Activated CD4-positive, alpha-beta memory T cell treated with anti-CD3 and anti-CD28 coated beads, Interleukin-2, amount 10 ng/mL, durations not matched to agents 7 days and 5 days (primary cell): ENCODE data around the gene ZBTB44. TPM values are rescaled to one million over a fixed set of nuclear protein-coding genes. Genes with fewer than 3 reads are reported as not detected.

Source experiments
- CTCF ChIA-PET: fragments of 350-600 bp; sonication (Branson Sonifier 250); formaldehyde crosslinking; loops from one replicate; lab custom pipeline; 2021; ENCODE audit warnings: antibody characterized with exemption, inconsistent platforms; lab: Charles Lee
- POLR2A ChIA-PET: fragments of 350-600 bp; sonication (Branson Sonifier 250); formaldehyde crosslinking; loops from one replicate; lab custom pipeline; 2021; ENCODE audit warnings: antibody characterized with exemption; lab: Charles Lee
- DNase-seq: peaks from one replicate; pipeline ENCODE4 v3.0.0-alpha.2; 2020
- H3K27ac Mint-ChIP-seq: one replicate; pipeline ENCODE4 v1.8.0; 2021; ENCODE audit warnings: mild to moderate bottlenecking, mixed read lengths
- H3K27me3 Mint-ChIP-seq: one replicate; pipeline ENCODE4 v1.8.0; 2021; ENCODE audit warnings: mixed read lengths
- H3K36me3 Mint-ChIP-seq: one replicate; pipeline ENCODE4 v1.8.0; 2021; ENCODE audit warnings: low read depth, mixed read lengths
- H3K4me1 Mint-ChIP-seq: one replicate; pipeline ENCODE4 v1.8.0; 2021; ENCODE audit warnings: mixed read lengths
- H3K4me3 Mint-ChIP-seq: one replicate; pipeline ENCODE4 v1.8.0; 2021; ENCODE audit warnings: mild to moderate bottlenecking, mixed read lengths
- H3K9me3 Mint-ChIP-seq: one replicate; pipeline ENCODE4 v1.8.0; 2021; ENCODE audit warnings: mixed read lengths
- total RNA-seq, 2 experiments: library from RNA; stranded (reverse); gene quantifications; one replicate each; pipeline ENCODE4 v1.2.3, GENCODE V29; 2021

The ZBTB44 gene
- total RNA-seq, 2 experiments from 2014 or later, result 51.2 to 51.7 TPM

DNA sequence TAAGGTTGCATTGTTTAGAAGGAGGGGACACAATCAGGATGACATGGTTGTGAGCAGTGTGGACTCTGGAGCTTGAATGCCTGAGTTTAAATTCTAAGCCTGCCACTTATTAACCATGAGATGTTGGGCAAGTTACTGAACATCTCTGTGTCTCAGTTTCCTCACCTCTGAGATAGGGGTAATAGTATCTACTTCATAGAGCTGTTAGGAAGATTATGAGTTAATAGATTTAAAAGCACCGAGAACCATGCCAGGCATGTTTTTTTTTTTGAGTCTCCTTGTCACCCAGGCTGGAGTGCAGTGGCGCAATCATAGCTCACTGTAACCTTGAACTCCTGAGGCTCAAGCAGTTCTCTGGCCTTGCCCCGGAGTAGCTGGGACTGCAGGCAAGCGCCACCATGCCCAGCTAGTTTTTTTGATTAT is 121.9 kb downstream of the ZBTB44 start:
- Mint-ChIP-seq H3K36me3 (no peaks in the 10 kb centered on the region), H3K27me3 (no peaks in the 10 kb centered on the region), H3K4me1 (no peaks in the 10 kb centered on the region), H3K27ac (no peak overlapping the region), H3K9me3 (no peaks in the 10 kb centered on the region), H3K4me3 (no peak overlapping the region)
- DNase-seq, result no peak
- POLR2A ChIA-PET, result no interaction called here
- CTCF ChIA-PET, result no interaction called here

DNA sequence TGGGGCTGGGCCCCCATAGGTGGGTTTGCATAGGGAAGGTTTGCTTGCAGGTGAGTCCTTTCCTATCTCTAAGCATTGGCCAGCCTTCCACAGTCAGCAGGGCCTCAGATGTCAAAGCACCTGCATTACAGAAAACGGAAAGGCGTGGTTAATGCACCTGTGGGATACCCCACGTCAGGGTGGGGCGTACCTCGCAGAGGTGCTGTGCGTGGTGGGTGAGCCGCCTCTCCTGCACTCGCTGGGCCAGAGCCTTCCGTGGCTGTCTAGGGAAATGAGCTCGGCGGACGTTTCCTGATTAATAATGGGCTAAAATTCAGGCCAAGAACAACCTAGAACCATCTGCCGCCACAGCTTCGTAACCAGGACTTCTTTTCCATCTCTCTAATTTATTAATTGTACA is 122.8 kb downstream of the ZBTB44 start:
- Mint-ChIP-seq H3K27ac (no peak overlapping the region), H3K4me1 (no peaks in the 10 kb centered on the region), H3K36me3 (no peaks in the 10 kb centered on the region), H3K9me3 (no peaks in the 10 kb centered on the region), H3K27me3 (no peaks in the 10 kb centered on the region), H3K4me3 (no peak overlapping the region)
- POLR2A ChIA-PET, result no interaction called here
- CTCF ChIA-PET, result no interaction called here
- DNase-seq, result no peak

DNA sequence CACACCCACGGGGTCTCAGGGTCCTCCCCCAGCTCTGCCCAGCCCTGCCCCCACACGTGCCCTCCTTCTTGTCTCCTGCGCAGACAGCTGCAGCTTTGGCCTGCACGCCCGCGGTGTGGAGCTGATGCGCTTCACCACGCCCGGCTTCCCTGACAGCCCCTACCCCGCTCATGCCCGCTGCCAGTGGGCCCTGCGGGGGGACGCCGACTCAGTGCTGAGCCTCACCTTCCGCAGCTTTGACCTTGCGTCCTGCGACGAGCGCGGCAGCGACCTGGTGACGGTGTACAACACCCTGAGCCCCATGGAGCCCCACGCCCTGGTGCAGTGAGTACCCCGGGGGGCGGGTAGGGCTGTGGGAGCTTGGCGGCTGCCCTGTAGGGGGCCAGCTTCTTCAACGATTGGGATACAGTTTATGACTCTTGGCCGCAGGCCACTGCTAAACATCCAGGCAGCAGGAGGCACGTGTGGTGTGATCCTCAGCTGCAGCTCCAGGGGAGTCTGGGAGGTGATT is 124.3 kb downstream of the ZBTB44 start:
- Mint-ChIP-seq H3K9me3 (no peaks in the 10 kb centered on the region), H3K36me3 (no peaks in the 10 kb centered on the region), H3K4me3 (no peak overlapping the region), H3K27ac (no peak overlapping the region), H3K4me1 (no peaks in the 10 kb centered on the region), H3K27me3 (peaks cover 1% of the 10 kb centered on the region)
- DNase-seq, result no peak
- CTCF ChIA-PET, result no interaction called here
- POLR2A ChIA-PET, result no interaction called here

DNA sequence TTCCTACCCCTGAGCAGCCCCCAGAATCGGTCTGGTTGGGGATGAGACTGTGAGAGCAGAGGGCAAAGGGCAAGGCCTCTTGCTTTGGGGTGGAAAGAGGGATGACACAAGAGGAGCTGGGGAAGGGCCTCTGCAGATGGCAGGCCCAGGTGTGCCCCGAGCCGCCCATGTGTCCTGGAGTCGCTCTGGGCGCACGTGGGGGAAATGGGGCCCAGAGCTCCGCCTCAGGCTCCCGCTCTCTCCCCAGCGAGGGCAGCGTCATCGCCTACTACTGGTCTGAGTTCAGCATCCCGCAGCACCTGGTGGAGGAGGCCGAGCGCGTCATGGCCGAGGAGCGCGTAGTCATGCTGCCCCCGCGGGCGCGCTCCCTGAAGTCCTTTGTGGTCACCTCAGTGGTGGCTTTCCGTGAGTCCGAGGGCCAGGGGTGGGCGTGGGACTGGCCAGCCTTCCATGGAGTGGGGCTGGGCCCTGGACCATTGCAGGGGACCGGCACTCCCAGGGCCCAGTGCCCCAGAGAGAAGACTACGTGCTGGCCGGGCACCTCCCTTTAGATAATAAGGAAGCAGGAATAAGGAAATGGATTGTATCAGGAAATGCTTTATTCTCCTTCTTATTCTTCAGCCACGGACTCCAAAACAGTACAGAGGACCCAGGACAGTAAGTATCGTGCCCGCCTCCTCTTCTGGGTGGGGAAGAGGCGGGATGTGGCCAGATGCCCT is 125.1 kb downstream of the ZBTB44 start:
- Mint-ChIP-seq H3K4me3 (no peak overlapping the region), H3K27ac (no peak overlapping the region), H3K9me3 (no peaks in the 10 kb centered on the region), H3K36me3 (no peaks in the 10 kb centered on the region), H3K27me3 (peaks cover 7% of the 10 kb centered on the region), H3K4me1 (no peaks in the 10 kb centered on the region)
- CTCF ChIA-PET, result no interaction called here
- POLR2A ChIA-PET, result no interaction called here
- no peak for DNase-seq

DNA sequence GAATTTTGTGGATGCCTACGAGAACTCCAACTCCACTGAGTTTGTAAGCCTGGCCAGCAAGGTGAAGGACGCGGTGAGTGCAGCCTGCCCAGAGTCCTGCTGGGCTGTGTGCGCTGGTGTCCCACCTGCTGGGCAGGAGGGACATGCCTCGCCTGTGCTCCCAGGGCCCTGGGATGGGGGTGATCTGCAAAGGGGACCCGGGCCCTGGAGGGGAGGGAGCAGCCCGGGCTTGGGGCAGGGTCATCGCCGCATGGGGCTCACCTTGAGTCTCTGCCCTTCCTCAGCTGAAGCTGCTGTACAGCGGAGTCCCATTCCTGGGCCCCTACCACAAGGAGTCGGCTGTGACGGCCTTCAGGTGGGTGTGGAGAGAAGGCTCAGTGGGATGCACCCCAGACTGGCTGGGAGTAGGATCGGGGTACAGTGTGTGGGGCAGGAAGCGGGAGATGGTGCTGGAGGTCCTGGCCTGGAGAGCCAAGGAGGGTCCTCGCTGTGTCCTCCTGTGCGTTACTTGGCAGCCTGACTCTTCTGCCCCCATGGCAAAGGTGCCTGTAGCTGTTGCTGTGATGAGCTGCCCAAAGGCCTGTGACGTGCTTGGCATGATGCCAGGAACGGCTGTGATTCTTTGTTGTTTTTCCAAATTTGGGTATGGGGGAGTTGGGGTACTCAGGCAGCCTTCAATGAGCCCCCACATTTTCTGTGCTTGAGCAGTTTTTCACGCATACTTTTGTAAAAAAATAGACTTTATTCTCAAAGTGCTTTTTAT is 126.0 kb downstream of the ZBTB44 start:
- H3K9me3 Mint-ChIP-seq, result no peaks in the 10 kb centered on the region
- H3K27ac Mint-ChIP-seq, result no peak overlapping the region
- no peak for DNase-seq
- ChIA-PET CTCF (no interaction called here), POLR2A (no interaction called here)
- no peak overlapping the region for H3K4me3 Mint-ChIP-seq
- H3K36me3 Mint-ChIP-seq, result no peaks in the 10 kb centered on the region
- H3K27me3 Mint-ChIP-seq, result peaks cover 9% of the 10 kb centered on the region
- no peaks in the 10 kb centered on the region for H3K4me1 Mint-ChIP-seq

DNA sequence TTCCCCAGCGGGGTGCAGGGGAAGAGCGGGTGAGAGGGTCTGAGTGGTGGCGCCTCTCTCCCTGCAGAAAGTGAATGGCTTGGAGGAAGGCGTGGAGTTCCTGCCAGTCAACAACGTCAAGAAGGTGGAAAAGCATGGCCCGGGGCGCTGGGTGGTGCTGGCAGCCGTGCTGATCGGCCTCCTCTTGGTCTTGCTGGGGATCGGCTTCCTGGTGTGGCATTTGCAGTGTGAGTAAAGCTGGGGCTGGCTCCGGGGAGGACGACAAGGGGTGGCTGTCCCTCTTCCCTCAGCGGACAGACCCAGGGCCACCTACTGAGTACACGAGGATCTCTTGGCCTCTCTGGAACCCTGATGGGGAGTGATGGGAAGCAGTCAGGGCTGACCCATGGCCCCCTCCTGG is 126.7 kb downstream of the ZBTB44 start:
- Mint-ChIP-seq H3K4me3 (no peak overlapping the region), H3K4me1 (no peaks in the 10 kb centered on the region), H3K36me3 (no peaks in the 10 kb centered on the region), H3K27me3 (peaks cover 9% of the 10 kb centered on the region), H3K27ac (no peak overlapping the region), H3K9me3 (no peaks in the 10 kb centered on the region)
- ChIA-PET POLR2A (no interaction called here), CTCF (no interaction called here)
- DNase-seq, result no peak

DNA sequence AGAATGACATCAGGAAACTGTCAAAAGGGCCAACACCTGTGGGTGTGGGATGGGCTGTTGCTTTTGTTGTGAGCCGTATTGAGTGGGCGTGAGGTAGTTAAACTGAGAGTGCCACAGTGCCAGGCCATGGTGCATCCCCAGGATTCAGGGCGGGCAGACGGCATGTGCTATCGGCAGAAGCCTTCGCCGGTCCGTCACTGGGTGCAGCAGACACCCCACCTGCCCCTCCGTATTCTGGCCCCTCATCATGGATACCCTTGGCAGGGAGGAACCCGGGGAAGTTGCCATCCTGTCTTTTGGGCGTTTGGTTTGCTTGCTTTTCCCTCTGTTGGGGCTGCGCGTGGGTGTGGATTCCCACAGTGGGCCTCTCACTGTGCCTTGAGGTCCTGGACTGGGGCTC is 127.6 kb downstream of the ZBTB44 start:
- Mint-ChIP-seq H3K27ac (no peak overlapping the region), H3K4me1 (no peaks in the 10 kb centered on the region), H3K36me3 (no peaks in the 10 kb centered on the region), H3K9me3 (no peaks in the 10 kb centered on the region), H3K27me3 (peaks cover 9% of the 10 kb centered on the region), H3K4me3 (no peak overlapping the region)
- ChIA-PET POLR2A (no interaction called here), CTCF (no interaction called here)
- no peak for DNase-seq

DNA sequence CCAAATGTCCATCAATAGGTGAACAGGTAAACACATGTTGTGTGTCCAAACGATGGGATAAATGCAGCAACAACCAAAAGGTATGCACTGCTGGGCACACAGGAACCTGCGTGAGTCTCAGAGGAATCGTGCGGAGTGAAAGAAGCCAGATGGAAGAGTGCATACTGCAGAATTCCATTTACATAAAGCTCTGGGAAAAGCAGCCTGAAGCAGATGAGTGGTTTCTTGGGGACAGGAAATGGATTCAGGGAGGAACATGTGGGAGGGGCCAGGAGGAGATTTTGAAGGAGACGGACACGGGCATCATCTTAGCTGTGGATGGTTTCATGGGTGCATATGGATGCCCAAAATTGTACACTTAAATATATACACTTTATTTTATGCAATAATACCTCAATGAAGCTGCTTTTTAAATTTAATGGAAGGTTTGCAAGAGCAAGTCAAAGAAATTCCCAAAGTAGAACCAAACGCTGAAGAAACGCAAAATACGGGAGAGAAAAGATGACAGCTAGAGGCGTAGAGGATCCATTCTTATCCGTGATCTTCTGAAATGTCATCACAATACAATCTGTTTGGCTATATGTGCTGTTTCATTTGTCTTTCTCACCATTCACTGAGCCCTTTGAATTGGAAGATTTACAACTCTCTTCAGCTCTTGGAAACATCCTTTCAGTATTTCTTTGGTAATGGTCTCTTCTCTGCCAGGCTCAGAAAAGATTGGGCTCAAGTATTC is 130.7 kb downstream of the ZBTB44 start:
- H3K4me1 Mint-ChIP-seq, result no peaks in the 10 kb centered on the region
- H3K4me3 Mint-ChIP-seq, result no peak overlapping the region
- H3K36me3 Mint-ChIP-seq, result no peaks in the 10 kb centered on the region
- DNase-seq, result no peak
- ChIA-PET CTCF (interaction anchor here (1.5 kb wide), 1 partner anchor 29 kb away, joined by 5 read pairs; no protein-coding TSS in a partner anchor), POLR2A (no interaction called here)
- H3K9me3 Mint-ChIP-seq, result no peaks in the 10 kb centered on the region
- no peak overlapping the region for H3K27ac Mint-ChIP-seq
- H3K27me3 Mint-ChIP-seq, result peaks cover 9% of the 10 kb centered on the region

DNA sequence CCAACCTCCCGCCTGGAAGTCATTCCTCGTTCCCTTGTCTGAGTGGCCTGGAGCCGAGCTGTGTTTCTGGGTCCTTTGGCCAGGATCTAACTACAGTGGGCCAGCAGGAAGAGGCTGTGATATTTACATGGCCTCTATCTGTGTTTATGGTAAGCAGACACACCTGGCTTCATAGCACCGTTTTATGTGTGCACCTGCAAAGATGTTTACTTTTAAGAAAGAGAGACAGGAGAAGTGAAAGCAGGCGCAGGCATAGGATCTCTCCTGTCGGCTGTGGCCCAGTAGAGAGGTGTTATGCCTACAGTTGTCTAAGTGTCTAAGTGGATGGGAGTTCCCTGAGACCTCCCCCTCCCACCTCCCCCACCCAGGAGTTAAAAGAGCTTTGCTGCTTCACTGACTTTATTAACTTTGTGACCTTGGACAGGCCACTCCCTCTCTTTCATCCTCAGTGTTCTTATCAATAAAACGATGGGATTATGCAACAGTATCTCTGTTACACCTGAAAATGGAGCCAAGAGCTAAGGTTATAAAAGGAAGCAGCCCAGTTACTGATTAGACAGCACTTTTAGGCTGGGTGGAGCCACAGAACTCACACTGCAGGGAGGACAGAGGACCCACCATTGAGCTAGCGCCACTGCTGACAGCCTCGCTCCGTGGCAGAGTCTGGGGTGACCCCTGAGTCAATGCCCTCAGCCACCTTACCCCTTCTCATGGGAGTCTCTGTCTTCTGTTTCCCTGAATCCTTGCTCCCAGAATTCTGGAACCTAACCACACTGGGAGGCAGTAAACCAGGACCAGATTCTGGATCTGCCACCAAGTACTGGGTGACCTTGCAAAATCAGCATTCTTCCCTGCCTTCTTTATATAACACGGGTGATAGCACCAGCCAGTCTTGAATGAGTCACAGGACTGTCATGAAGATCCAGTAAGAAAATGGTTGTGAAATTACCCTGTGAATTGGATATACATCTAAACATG is 133.1 kb downstream of the ZBTB44 start:
- Mint-ChIP-seq H3K4me1 (no peaks in the 10 kb centered on the region), H3K27me3 (peaks cover 9% of the 10 kb centered on the region), H3K9me3 (no peaks in the 10 kb centered on the region), H3K27ac (no peak overlapping the region), H3K36me3 (no peaks in the 10 kb centered on the region), H3K4me3 (no peak overlapping the region)
- POLR2A ChIA-PET, result no interaction called here
- no peak for DNase-seq
- CTCF ChIA-PET, result no interaction called here

DNA sequence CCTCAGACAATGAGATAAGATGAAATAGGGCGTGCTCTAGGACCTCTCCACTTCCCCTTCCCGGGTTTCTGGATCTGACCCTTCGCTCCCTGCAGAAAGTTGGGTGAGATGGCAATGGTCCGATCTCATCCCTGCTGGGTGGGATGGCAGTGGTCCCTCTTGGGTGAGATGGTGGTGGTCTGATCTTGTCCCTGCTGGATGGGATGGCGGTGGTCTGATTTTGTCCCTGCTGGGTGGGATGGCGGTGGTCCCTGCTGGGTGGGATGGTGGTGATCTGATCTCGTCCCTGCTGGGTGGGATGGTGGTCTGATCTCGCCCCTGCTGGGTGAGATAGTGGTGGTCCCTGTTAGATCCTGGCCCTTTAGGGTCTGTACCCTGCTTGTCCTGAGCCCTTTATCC is 133.8 kb downstream of the ZBTB44 start:
- Mint-ChIP-seq H3K4me1 (no peaks in the 10 kb centered on the region), H3K27ac (no peak overlapping the region), H3K36me3 (no peaks in the 10 kb centered on the region), H3K9me3 (peaks cover 2% of the 10 kb centered on the region), H3K27me3 (peaks cover 11% of the 10 kb centered on the region), H3K4me3 (no peak overlapping the region)
- ChIA-PET POLR2A (no interaction called here), CTCF (no interaction called here)
- no peak for DNase-seq

DNA sequence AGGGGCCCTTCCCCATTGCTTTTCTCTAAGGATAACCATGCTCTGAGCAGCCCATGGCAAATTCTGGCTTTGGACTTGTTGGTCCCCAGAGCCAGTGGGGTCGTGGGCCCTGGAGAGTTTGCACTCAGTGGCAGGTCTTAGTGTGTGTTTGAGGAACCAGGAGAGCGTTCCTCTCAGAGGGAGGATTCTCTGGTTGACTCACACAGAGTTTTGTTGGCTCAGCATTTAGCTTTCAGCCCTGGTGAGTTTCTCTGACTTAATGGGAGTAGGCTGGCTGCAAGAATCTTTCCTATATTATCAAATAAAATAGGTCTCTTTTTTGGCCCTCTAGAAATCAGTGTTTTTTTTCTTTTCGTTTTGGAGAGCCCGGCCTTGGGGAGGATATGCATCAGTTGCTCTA is 134.2 kb downstream of the ZBTB44 start:
- CTCF ChIA-PET, result no interaction called here
- no peak overlapping the region for H3K4me3 Mint-ChIP-seq
- no peaks in the 10 kb centered on the region for H3K36me3 Mint-ChIP-seq
- H3K27me3 Mint-ChIP-seq, result peaks cover 11% of the 10 kb centered on the region
- DNase-seq, result no peak
- POLR2A ChIA-PET, result no interaction called here
- H3K4me1 Mint-ChIP-seq, result no peaks in the 10 kb centered on the region
- peaks cover 2% of the 10 kb centered on the region for H3K9me3 Mint-ChIP-seq
- H3K27ac Mint-ChIP-seq, result no peak overlapping the region

DNA sequence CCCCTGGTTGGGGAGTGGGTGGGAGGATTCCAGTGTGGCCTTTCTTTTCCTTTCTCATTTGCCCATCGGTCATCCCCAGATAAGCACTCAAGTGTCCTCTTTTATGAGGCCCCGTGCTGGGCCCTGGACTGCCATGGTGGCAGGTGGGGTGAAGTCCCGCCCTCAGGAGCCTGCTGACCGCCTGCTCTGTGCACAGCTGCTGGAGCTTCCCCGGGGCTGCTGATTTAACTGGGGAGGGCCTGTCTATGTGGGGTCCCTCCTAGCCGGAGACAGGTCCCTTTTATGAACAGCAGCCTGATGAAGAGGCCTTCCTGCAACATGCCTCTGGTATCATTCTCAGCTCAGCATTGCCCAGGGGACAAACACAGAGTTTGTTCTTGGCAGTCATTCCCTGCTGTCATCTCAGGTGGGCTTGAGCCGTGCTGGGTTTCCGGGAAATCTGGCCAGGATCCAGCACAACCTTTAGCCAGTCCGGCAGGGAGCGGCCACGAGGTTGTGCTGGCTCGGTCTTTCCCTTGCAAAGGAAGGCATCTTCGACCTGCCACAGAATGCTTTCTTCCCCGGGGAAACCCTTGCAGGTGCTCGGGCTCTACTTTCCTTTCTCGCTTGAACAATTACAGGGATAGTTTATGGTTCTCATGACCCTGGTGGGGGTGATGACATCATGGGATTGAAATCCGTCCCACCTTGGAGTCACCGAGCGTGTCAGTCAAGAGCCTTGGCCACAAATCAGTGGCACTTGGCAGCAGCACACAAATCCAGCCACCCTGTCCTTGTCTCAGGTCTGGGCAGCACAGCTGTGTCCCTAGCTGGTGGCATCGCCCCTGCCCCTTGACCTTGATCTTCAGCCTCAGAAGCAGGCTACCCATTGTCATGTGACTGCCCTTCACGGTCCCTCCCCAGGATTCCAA is 135.1 kb downstream of the ZBTB44 start:
- Mint-ChIP-seq H3K4me3 (no peak overlapping the region), H3K36me3 (no peaks in the 10 kb centered on the region), H3K27ac (no peak overlapping the region), H3K27me3 (peaks cover 11% of the 10 kb centered on the region), H3K4me1 (no peaks in the 10 kb centered on the region), H3K9me3 (peaks cover 7% of the 10 kb centered on the region)
- ChIA-PET POLR2A (no interaction called here), CTCF (no interaction called here)
- no peak for DNase-seq
